T-helper 17 cell (primary cell): ENCODE results near the gene NPR3. TPM values are rescaled to one million over a fixed set of nuclear protein-coding genes. Genes with fewer than 3 reads are reported as not detected.

Source experiments
- ATAC-seq: fragments of 150-1000 bp; cut with Tn5 transposase; 2 replicates; pipeline ENCODE4 v1.10.0; 2021; ENCODE audit warnings: mild to moderate bottlenecking, moderate library complexity
- DNase-seq, 3 donors: peaks; one replicate each; pipeline versions ENCODE4 v3.0.0 to v3.0.0-alpha.2; 2020 to 2021
- H3K9me3 ChIP-seq: one replicate; pipeline ENCODE4 v1.7.0; 2013; ENCODE audit warnings: low read length, mild to moderate bottlenecking; ENCODE audit not compliant: control insufficient read depth, poor library complexity, severe bottlenecking
- H3K27ac Mint-ChIP-seq: one replicate; pipeline ENCODE4 v1.8.0; 2022; ENCODE audit warnings: mild to moderate bottlenecking, moderate library complexity, mixed read lengths
- H3K27me3 Mint-ChIP-seq: one replicate; pipeline ENCODE4 v1.8.0; 2022; ENCODE audit warnings: mixed read lengths
- H3K36me3 Mint-ChIP-seq: one replicate; pipeline ENCODE4 v1.8.0; 2022; ENCODE audit warnings: low read depth, mixed read lengths
- H3K4me1 Mint-ChIP-seq: one replicate; pipeline ENCODE4 v1.8.0; 2022; ENCODE audit warnings: mild to moderate bottlenecking, mixed read lengths
- H3K4me3 Mint-ChIP-seq: one replicate; pipeline ENCODE4 v1.8.0; 2022; ENCODE audit warnings: mild to moderate bottlenecking, moderate library complexity, mixed read lengths
- total RNA-seq, 4 donors: library from RNA in 2 of 4; stranded (reverse) in 2 of 4; gene quantifications; one replicate each; pipeline ENCODE4 v1.2.3 and lab custom pipeline; 2022 to 2026

Gene NPR3
- total RNA-seq, 2 donors from 2014 or later = 0.05 to 0.50 TPM

- no peak for DNase-seq
- no peak overlapping the region for H3K4me3 Mint-ChIP-seq
- no peaks in the 10 kb centered on the region for H3K4me1 Mint-ChIP-seq
These were observed 18.9 kb upstream of the NPR3 start for GRCh38 chr5:32692036-32692746.

GRCh38 chr5:32703957-32704356 is 7.2 kb upstream of the NPR3 start:
- no peaks in the 10 kb centered on the region for H3K36me3 Mint-ChIP-seq
- DNase-seq = no peak
- H3K4me1 Mint-ChIP-seq = no peaks in the 10 kb centered on the region
- no peaks in the 10 kb centered on the region for H3K9me3 ChIP-seq
- H3K27ac Mint-ChIP-seq = no peak overlapping the region
- no peak for ATAC-seq
- H3K4me3 Mint-ChIP-seq = no peak overlapping the region
- H3K27me3 Mint-ChIP-seq = peaks cover 32% of the 10 kb centered on the region

More at GRCh38 chr5:32692036-32692746, 18.9 kb upstream of the NPR3 start:
- H3K36me3 Mint-ChIP-seq = no peaks in the 10 kb centered on the region
- H3K27ac Mint-ChIP-seq = no peak overlapping the region
- peaks cover 32% of the 10 kb centered on the region for H3K27me3 Mint-ChIP-seq
- no peak for ATAC-seq
- H3K9me3 ChIP-seq = no peaks in the 10 kb centered on the region

GRCh38 chr5:32707418-32707997 is 3.6 kb upstream of the NPR3 start:
- DNase-seq = no peak
- no peaks in the 10 kb centered on the region for H3K9me3 ChIP-seq
- no peak for ATAC-seq
- Mint-ChIP-seq H3K27me3 (peaks cover 55% of the 10 kb centered on the region), H3K4me1 (peaks cover 8% of the 10 kb centered on the region), H3K36me3 (no peaks in the 10 kb centered on the region), H3K4me3 (no peak overlapping the region), H3K27ac (no peak overlapping the region)

GRCh38 chr5:32708949-32709348 is 2.2 kb upstream of the NPR3 start:
- H3K9me3 ChIP-seq = no peaks in the 10 kb centered on the region
- peak overlapping the region; percentile 85 for H3K4me3 Mint-ChIP-seq
- H3K36me3 Mint-ChIP-seq = peaks cover 2% of the 10 kb centered on the region
- peaks cover 64% of the 10 kb centered on the region for H3K27me3 Mint-ChIP-seq
- H3K27ac Mint-ChIP-seq = no peak overlapping the region
- DNase-seq = no peak
- H3K4me1 Mint-ChIP-seq = peaks cover 13% of the 10 kb centered on the region
- ATAC-seq = no peak

GRCh38 chr5:32709750-32710549 is 1.2 kb upstream of the NPR3 start:
- ATAC-seq (peak; percentile 57), DNase-seq (no peak)
- Mint-ChIP-seq H3K27ac (no peak overlapping the region), H3K27me3 (peaks cover 69% of the 10 kb centered on the region), H3K4me3 (peak overlapping the region; percentile 85), H3K36me3 (peaks cover 2% of the 10 kb centered on the region), H3K4me1 (peaks cover 13% of the 10 kb centered on the region)
- no peaks in the 10 kb centered on the region for H3K9me3 ChIP-seq

- Mint-ChIP-seq H3K36me3 (peaks cover 2% of the 10 kb centered on the region), H3K4me3 (peak overlapping the region; percentile 85), H3K27me3 (peaks cover 72% of the 10 kb centered on the region), H3K27ac (no peak overlapping the region), H3K4me1 (peaks cover 13% of the 10 kb centered on the region)
- DNase-seq (no peak), ATAC-seq (no peak)
- H3K9me3 ChIP-seq = no peaks in the 10 kb centered on the region
These were observed 200 bp downstream of the NPR3 start for GRCh38 chr5:32711362-32711680.

- ATAC-seq (no peak), DNase-seq (no peak)
- Mint-ChIP-seq H3K4me3 (peak overlapping the region; percentile 85), H3K27me3 (peaks cover 73% of the 10 kb centered on the region), H3K4me1 (peaks cover 13% of the 10 kb centered on the region), H3K36me3 (peaks cover 2% of the 10 kb centered on the region), H3K27ac (no peak overlapping the region)
- no peaks in the 10 kb centered on the region for H3K9me3 ChIP-seq
These were observed 760 bp downstream of the NPR3 start for GRCh38 chr5:32711681-32712480.

- H3K9me3 ChIP-seq = no peaks in the 10 kb centered on the region
- DNase-seq (no peak), ATAC-seq (no peak)
- peak overlapping the region; percentile 33 for H3K4me3 Mint-ChIP-seq
- H3K27ac Mint-ChIP-seq = no peak overlapping the region
- peaks cover 2% of the 10 kb centered on the region for H3K36me3 Mint-ChIP-seq
- peaks cover 67% of the 10 kb centered on the region for H3K27me3 Mint-ChIP-seq
- peaks cover 13% of the 10 kb centered on the region for H3K4me1 Mint-ChIP-seq
These were observed 1.6 kb downstream of the NPR3 start for GRCh38 chr5:32712481-32713360.

GRCh38 chr5:32713361-32713769 is 2.2 kb downstream of the NPR3 start:
- H3K36me3 Mint-ChIP-seq = peaks cover 2% of the 10 kb centered on the region
- peaks cover 13% of the 10 kb centered on the region for H3K4me1 Mint-ChIP-seq
- no peak overlapping the region for H3K27ac Mint-ChIP-seq
- H3K4me3 Mint-ChIP-seq = no peak overlapping the region
- H3K27me3 Mint-ChIP-seq = peaks cover 67% of the 10 kb centered on the region
- DNase-seq (no peak), ATAC-seq (no peak)
- H3K9me3 ChIP-seq = no peaks in the 10 kb centered on the region

GRCh38 chr5:32713770-32714381 is 2.8 kb downstream of the NPR3 start:
- no peaks in the 10 kb centered on the region for H3K9me3 ChIP-seq
- DNase-seq = no peak
- peaks cover 63% of the 10 kb centered on the region for H3K27me3 Mint-ChIP-seq
- no peak overlapping the region for H3K27ac Mint-ChIP-seq
- H3K4me3 Mint-ChIP-seq = no peak overlapping the region
- peaks cover 13% of the 10 kb centered on the region for H3K4me1 Mint-ChIP-seq
- no peak for ATAC-seq
- peaks cover 2% of the 10 kb centered on the region for H3K36me3 Mint-ChIP-seq

- H3K36me3 Mint-ChIP-seq = peaks cover 5% of the 10 kb centered on the region
- no peak overlapping the region for H3K27ac Mint-ChIP-seq
- DNase-seq = no peak
- peaks cover 53% of the 10 kb centered on the region for H3K27me3 Mint-ChIP-seq
- ATAC-seq = no peak
- H3K4me1 Mint-ChIP-seq = peaks cover 9% of the 10 kb centered on the region
- H3K9me3 ChIP-seq = no peaks in the 10 kb centered on the region
- no peak overlapping the region for H3K4me3 Mint-ChIP-seq
These were observed 3.7 kb downstream of the NPR3 start for GRCh38 chr5:32714836-32715235.

- Mint-ChIP-seq H3K36me3 (peaks cover 5% of the 10 kb centered on the region), H3K27ac (no peak overlapping the region), H3K4me1 (no peaks in the 10 kb centered on the region), H3K4me3 (no peak overlapping the region), H3K27me3 (peaks cover 29% of the 10 kb centered on the region)
- H3K9me3 ChIP-seq = no peaks in the 10 kb centered on the region
- ATAC-seq (no peak), DNase-seq (no peak)
These were observed 9.2 kb downstream of the NPR3 start for GRCh38 chr5:32720300-32720699.
